CD14-positive monocyte (primary cell): ENCODE measurements around the gene BICDL1. TPM values are rescaled to one million over a fixed set of nuclear protein-coding genes. Genes with fewer than 3 reads are reported as not detected.

Experiments
- DNase-seq, 3 donors: peaks; one replicate each; pipeline ENCODE4 v3.0.0-alpha.2; 2011 to 2022
- H2AFZ ChIP-seq: 2 replicates; pipeline ENCODE4 v1.6.0; 2012; ENCODE audit warnings: mild to moderate bottlenecking, low read depth, low read length, inconsistent platforms; ENCODE audit not compliant: insufficient read depth, poor library complexity, severe bottlenecking
- H3K27ac ChIP-seq, 2 donors: 1 replicate in 1 of 2; 2 replicates in 1 of 2; pipeline ENCODE4 v1.5.1; 2012 to 2013; ENCODE audit warnings: low read length in 2 of 2, control low read depth in 1 of 2, inconsistent platforms in 1 of 2, low read depth in 1 of 2, mild to moderate bottlenecking in 1 of 2
- H3K27me3 ChIP-seq, 2 donors: one replicate each; pipeline versions ENCODE4 v1.6.0 to v1.6.1; 2011 to 2013; ENCODE audit warnings: low read length in 2 of 2; ENCODE audit not compliant: control insufficient read depth in 2 of 2, insufficient read depth in 2 of 2
- H3K36me3 ChIP-seq, 2 donors: replicated peaks in 1 of 2; 1 replicate in 1 of 2; 2 replicates in 1 of 2; pipeline versions ENCODE4 v1.5.1 to v1.6.1; 2012 to 2013; ENCODE audit warnings: low read length in 2 of 2, control low read depth in 1 of 2, inconsistent platforms in 1 of 2, mild to moderate bottlenecking in 1 of 2; ENCODE audit not compliant: insufficient read depth in 2 of 2, control insufficient read depth in 1 of 2
- H3K4me1 ChIP-seq, 2 donors: 1 replicate in 1 of 2; 2 replicates in 1 of 2; pipeline versions ENCODE4 v1.5.1 to v1.6.1; 2012 to 2013; ENCODE audit warnings: low read length in 2 of 2, control low read depth in 1 of 2, inconsistent platforms in 1 of 2, mild to moderate bottlenecking in 1 of 2, moderate library complexity in 1 of 2; ENCODE audit not compliant: insufficient read depth in 2 of 2, control insufficient read depth in 1 of 2
- H3K4me2 ChIP-seq: replicated peaks from 2 replicates; pipeline ENCODE3; 2012; ENCODE audit warnings: low read length, moderate library complexity, mild to moderate bottlenecking; ENCODE audit not compliant: poor library complexity, severe bottlenecking; ENCODE audit errors: extremely low read depth
- H3K4me3 ChIP-seq, 3 experiments: fragments of 200-600 bp in 1 of 3; sonication (generic) in 1 of 3; replicated peaks in 1 of 3; 1 replicate in 2 of 3; 2 replicates in 1 of 3; pipeline ENCODE4 v1.5.1; 2011 to 2013; ENCODE audit warnings: low read length in 3 of 3, mild to moderate bottlenecking in 3 of 3, control low read depth in 2 of 3, low read depth in 2 of 3, inconsistent platforms in 1 of 3, moderate library complexity in 1 of 3
- H3K79me2 ChIP-seq: 2 replicates; pipeline ENCODE4 v1.6.0; 2012; ENCODE audit warnings: mild to moderate bottlenecking, control low read depth, inconsistent platforms, low read length, moderate library complexity; ENCODE audit not compliant: insufficient read depth
- H3K9ac ChIP-seq: 2 replicates; pipeline ENCODE4 v1.6.0; 2017; ENCODE audit warnings: low read length, mild to moderate bottlenecking; ENCODE audit not compliant: insufficient read depth, poor library complexity, severe bottlenecking
- H3K9me3 ChIP-seq, 2 donors: replicated peaks in 1 of 2; 1 replicate in 1 of 2; 2 replicates in 1 of 2; pipeline versions ENCODE4 v1.5.1 to v1.6.1; 2012 to 2013; ENCODE audit warnings: low read length in 2 of 2, control low read depth in 1 of 2; ENCODE audit not compliant: control insufficient read depth in 1 of 2, insufficient read depth in 1 of 2
- H4K20me1 ChIP-seq: 2 replicates; pipeline ENCODE4 v1.6.0; 2012; ENCODE audit warnings: mild to moderate bottlenecking, low read length, control low read depth, moderate library complexity; ENCODE audit not compliant: insufficient read depth
- H3K27ac Mint-ChIP-seq, 7 donors: one replicate each; pipeline ENCODE4 v1.8.0; 2020; ENCODE audit warnings: mild to moderate bottlenecking in 7 of 7, mixed read lengths in 7 of 7, moderate library complexity in 6 of 7, inconsistent platforms in 2 of 7
- H3K27me3 Mint-ChIP-seq, 3 donors: one replicate each; pipeline ENCODE4 v1.8.0; 2021 to 2022; ENCODE audit warnings: low read depth in 3 of 3, mild to moderate bottlenecking in 3 of 3, mixed read lengths in 3 of 3, moderate library complexity in 3 of 3, inconsistent platforms in 1 of 3
- H3K36me3 Mint-ChIP-seq, 2 donors: one replicate each; pipeline ENCODE4 v1.8.0; 2020; ENCODE audit warnings: mixed read lengths in 2 of 2, inconsistent platforms in 1 of 2, mild to moderate bottlenecking in 1 of 2
- H3K4me1 Mint-ChIP-seq: one replicate; pipeline ENCODE4 v1.8.0; 2020; ENCODE audit warnings: mild to moderate bottlenecking, mixed read lengths
- H3K4me3 Mint-ChIP-seq, 2 donors: one replicate each; pipeline ENCODE4 v1.8.0; 2020; ENCODE audit warnings: mild to moderate bottlenecking in 2 of 2, mixed read lengths in 2 of 2, moderate library complexity in 1 of 2
- H3K9me3 Mint-ChIP-seq, 7 donors: one replicate each; pipeline ENCODE4 v1.8.0; 2020 to 2022; ENCODE audit warnings: mixed read lengths in 7 of 7, mild to moderate bottlenecking in 6 of 7, moderate library complexity in 6 of 7, inconsistent platforms in 2 of 7
- WGBS: methylation state at CpG from one replicate; pipeline ENCODE4 v1.1.5; 2013; ENCODE audit warnings: missing lambda C conversion rate; ENCODE audit not compliant: insufficient coverage; 5-methylcytosine and 5-hydroxymethylcytosine counted together
- intact Hi-C, 2 donors: fragments of 100-400 bp; cut with micrococcal nuclease; formaldehyde crosslinking; loops; one replicate each; pipeline versions ENCODE4 v1.15.0 to v1.15.1; 2023
- polyA plus RNA-seq, 3 donors: library from polyadenylated mRNA; depleted of rRNA in 1 of 3; unstranded in 2 of 3; stranded (reverse) in 1 of 3; fragments of 300-500 nt in 2 of 3; fragments of >200 nt in 1 of 3; fragmentation: Illumina TruSeq in 2 of 3; gene quantifications; 1 replicate in 2 of 3; 2 replicates in 1 of 3; pipeline ENCODE4 v1.2.3, GENCODE V29; 2012 to 2021
- TF ChIP-seq, protein P1 (sequence below): fragments of 200-600 bp; IDR thresholded peaks from one replicate; pipeline ENCODE4 v1.8.0; 2022; ENCODE audit warnings: antibody characterized with exemption, mild to moderate bottlenecking

BICDL1 gene
- polyA plus RNA-seq, 3 donors, result 0.13 TPM; not detected in 2

DNA sequence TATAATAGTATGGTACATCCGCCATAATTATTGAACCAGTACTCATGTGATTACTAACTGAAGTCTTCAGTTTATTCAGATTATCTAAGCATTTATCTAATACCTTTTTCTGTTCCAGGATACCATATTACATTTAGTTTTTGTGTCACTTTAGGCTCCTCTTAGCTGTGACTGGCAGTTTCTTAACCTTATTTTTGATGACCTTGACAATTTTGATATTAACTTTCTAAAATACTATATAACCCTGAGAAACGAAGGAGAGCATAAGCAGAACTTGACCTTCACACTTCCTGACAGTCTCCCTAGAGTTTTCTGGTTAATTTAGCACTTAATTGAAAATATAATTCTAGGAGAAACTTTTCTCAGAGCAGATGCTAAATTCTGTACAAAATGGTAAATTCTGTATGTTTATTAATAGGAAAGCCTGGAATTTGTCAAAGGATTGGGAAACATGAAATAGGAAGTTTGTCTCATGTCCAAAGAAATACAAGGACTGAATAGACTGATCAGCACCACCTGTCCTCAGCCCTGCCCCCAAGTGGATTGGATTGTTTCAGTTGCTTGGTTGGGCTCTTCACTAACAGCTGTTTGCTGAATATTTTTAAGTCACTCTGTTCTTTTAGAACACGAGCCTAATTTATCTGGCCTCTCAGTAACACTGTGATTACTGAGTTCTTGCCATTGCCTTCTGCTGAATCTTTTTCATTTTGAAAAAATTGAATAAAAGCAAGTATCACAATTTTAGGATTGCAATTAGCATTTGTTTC is 6.0 kb downstream of the BICDL1 start:
- TF ChIP-seq, protein P1, sequence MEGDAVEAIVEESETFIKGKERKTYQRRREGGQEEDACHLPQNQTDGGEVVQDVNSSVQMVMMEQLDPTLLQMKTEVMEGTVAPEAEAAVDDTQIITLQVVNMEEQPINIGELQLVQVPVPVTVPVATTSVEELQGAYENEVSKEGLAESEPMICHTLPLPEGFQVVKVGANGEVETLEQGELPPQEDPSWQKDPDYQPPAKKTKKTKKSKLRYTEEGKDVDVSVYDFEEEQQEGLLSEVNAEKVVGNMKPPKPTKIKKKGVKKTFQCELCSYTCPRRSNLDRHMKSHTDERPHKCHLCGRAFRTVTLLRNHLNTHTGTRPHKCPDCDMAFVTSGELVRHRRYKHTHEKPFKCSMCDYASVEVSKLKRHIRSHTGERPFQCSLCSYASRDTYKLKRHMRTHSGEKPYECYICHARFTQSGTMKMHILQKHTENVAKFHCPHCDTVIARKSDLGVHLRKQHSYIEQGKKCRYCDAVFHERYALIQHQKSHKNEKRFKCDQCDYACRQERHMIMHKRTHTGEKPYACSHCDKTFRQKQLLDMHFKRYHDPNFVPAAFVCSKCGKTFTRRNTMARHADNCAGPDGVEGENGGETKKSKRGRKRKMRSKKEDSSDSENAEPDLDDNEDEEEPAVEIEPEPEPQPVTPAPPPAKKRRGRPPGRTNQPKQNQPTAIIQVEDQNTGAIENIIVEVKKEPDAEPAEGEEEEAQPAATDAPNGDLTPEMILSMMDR, result no peak
- H3K9me3 Mint-ChIP-seq, result peaks cover 0 to 8% (median 0%) of the 10 kb centered on the region in 7 donors
- Histone ChIP-seq H2AFZ (no peak overlapping the region), H3K9me3 (no peaks in the 10 kb centered on the region), H3K4me1 (peaks cover 3 to 4% of the 10 kb centered on the region in 2 donors), H3K79me2 (no peaks in the 10 kb centered on the region), H3K27me3 (peaks cover 21 to 22% of the 10 kb centered on the region in 2 donors), H3K9ac (no peak overlapping the region), H3K4me3 (no peak overlapping the region), H4K20me1 (no peaks in the 10 kb centered on the region), H3K4me2 (no peak overlapping the region), H3K27ac (no peak overlapping the region), H3K36me3 (no peaks in the 10 kb centered on the region)
- peaks cover 2% of the 10 kb centered on the region for H3K4me1 Mint-ChIP-seq
- H3K36me3 Mint-ChIP-seq, result no peaks in the 10 kb centered on the region
- no peak for DNase-seq
- intact Hi-C loops, result no loop called here
- WGBS, result no CpG with 5 or more reads among the region's 3 CpGs
- no peak overlapping the region for H3K27ac Mint-ChIP-seq
- H3K27me3 Mint-ChIP-seq, result peaks cover 31 to 39% (median 34%) of the 10 kb centered on the region in 3 donors
- H3K4me3 Mint-ChIP-seq, result no peak overlapping the region

DNA sequence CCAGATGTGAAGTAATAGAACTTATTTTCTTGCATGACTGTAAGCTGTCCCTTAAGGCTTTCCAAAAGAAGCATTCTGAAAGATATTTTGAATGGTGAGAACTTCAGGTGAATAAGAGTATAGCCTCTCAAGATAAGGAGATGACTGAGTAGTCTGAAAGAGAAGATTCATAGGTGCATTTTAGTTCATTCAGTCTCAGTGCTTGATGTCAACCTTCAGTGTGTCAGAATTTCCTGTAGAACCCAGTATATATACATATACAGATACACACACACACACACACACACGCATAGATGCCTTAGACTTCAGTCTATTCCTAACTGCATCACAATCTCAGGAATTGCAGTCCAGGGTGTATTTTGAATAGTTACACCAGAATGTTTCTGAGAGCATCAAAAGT is 7.4 kb downstream of the BICDL1 start:
- Mint-ChIP-seq H3K4me3 (no peak overlapping the region), H3K9me3 (peaks cover 0 to 5% (median 0%) of the 10 kb centered on the region in 7 donors), H3K36me3 (no peaks in the 10 kb centered on the region), H3K27me3 (peaks cover 20 to 27% (median 23%) of the 10 kb centered on the region in 3 donors), H3K4me1 (no peaks in the 10 kb centered on the region), H3K27ac (no peak overlapping the region)
- Histone ChIP-seq H3K27me3 (peaks cover 7 to 9% of the 10 kb centered on the region in 2 donors), H3K4me3 (no peak overlapping the region), H3K79me2 (no peaks in the 10 kb centered on the region), H3K27ac (no peak overlapping the region), H4K20me1 (no peaks in the 10 kb centered on the region), H3K9me3 (no peaks in the 10 kb centered on the region), H3K9ac (no peak overlapping the region), H2AFZ (no peak overlapping the region), H3K4me2 (no peak overlapping the region), H3K4me1 (no peaks in the 10 kb centered on the region), H3K36me3 (no peaks in the 10 kb centered on the region)
- TF ChIP-seq, protein P1, result no peak
- WGBS, result no CpG with 5 or more reads among the region's 1 CpG
- intact Hi-C loops, result no loop called here
- no peak for DNase-seq
